GM21515 (cell line): ENCODE measurements around the gene SPSB3.
"Not testable (repeated sequence)": the region's sequence is repeated elsewhere in the genome, so short reads cannot be mapped to it uniquely, and the experiment has no call there.

Experiments
- ATAC-seq: cut with Tn5 transposase; IDR thresholded peaks from one replicate; pipeline ENCODE4 v1.9.1; 2021; ENCODE audit not compliant: unreplicated experiment

The SPSB3 gene

DNA sequence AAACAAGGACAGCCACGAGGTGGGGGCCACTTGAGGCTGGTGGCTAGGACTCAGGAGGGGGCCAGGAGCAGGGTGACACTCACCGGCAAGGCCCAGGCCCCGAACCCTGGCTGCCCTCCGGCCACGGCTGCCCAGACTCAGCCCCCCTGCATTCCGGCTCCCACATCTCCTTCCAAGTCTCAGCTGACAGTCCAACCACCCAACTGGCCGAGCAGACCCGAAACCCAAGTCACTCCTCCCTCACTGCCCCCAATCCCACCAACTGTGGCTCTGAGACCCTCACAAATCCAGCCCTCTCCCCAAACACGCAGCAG is 34.9 kb upstream of the SPSB3 start:
- no peak for ATAC-seq

DNA sequence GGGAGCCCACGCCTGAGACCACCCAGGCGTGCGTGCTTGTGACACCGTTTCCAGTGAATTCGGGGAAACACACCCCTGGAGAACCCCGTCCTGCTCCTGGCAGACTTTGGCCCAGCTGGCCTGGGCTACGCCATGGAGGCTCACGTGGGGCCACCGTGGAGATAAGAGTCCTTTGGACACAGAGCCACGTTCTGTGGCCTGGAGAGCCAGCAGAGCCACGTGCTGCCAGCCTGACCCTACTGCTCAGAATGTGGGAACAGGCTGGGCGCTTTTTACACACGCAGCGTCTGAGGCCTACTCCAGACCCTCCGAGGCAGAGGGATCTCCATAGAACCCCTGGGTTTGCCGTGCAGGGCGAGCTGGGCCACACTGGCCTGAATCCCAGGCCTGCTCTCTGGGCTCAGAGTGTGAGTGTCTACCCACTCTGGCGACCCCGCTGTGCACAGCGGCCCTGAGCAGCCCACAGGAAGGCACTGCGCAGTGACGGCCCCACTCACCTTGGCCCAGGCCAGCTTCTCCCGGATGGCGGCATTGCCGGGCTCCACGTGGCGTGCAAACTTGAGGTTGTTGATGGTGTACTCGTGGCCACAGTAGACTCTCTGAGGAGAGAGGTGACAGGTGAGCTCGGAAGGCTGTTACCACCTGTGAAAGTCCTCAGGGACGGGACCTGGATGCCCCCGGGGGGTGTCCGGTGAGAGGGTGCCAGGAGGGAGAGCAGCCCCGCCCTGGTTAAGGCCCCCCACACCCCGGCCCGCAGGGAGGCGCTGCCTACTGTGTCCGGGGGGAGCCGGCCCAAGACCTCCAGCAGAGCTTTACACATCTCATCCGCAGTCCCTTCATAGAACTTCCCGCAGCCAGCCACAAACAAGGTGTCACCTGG is 34.3 kb upstream of the SPSB3 start:
- no peak for ATAC-seq

DNA sequence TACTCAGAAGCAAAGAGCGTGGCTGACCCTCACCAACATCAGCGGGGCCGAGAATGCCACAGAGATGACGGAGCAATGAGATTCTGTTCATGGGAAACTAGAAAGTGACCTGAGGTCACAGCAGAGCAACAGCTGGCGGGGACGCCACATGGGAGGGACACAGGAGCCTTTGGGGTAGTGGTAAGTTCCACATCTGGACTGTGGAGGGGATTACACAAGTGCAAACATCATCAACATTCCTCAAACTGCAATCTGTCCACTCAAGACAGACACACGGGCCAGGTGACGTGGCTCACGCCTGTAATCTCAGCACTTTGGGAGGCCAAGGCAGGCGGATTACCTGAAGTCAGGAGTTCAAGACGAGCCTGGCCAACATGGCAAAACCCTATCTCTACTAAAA is 33.1 kb upstream of the SPSB3 start:
- ATAC-seq = no peak

DNA sequence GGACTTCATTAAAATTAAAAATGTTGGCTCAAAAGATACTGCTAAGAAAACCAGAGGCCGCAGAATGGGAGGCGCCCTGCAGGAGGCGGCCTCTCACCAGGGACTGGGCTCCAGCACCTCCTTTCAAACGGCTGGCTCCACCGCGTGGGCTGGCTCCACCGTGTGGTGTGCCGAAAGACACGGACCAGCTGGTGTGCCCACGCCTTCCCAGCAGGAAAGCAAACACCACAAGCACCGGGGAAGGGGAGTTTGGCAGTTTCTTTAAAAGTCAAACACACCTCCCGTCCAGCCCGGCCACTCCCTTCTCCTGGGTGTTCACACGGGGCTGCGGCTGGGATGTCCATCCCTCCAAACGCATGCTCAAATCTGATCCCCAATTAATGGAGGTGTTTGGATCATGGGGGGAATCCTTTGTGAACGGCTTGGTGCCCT is 30.4 kb upstream of the SPSB3 start:
- no peak for ATAC-seq

DNA sequence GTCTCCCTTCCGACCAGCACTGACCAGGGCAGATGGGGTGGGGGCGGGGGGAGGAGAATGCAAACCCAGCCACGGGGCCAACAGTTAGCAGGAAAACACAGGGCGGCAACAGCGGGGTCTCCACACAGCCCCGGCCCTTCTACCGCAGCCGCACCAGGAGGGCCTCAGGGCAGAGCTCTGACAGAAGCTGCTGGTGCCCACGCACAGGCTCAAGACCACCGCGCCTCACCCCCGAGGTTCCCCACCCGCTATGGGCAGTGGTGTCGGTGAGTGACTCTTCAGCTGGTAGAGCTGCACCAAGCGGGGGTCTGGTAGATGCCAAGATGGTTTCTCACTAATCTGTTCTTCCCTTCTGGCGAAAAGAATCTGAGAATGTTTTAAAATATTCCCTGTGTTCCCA is 28.2 kb upstream of the SPSB3 start:
- ATAC-seq = no peak

DNA sequence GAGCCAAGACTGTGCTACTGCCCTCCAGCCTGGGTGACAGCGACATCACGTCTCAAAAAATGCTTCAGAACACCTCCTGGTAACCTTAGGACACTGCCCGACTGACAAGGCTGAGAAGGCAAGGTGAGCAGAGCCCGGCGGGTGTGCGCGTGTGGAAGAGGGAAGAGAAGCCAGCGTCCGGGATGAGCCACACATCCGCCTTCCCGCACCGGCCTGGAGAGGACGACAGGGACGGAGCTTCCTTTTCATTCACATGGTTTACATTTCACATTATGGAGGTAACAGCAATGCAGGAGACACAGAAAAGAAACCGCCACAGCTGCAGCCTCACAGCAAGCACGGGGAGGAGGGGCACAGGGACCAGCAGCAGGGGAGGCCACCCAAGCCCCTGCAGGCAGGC is 27.7 kb upstream of the SPSB3 start:
- ATAC-seq = no peak

DNA sequence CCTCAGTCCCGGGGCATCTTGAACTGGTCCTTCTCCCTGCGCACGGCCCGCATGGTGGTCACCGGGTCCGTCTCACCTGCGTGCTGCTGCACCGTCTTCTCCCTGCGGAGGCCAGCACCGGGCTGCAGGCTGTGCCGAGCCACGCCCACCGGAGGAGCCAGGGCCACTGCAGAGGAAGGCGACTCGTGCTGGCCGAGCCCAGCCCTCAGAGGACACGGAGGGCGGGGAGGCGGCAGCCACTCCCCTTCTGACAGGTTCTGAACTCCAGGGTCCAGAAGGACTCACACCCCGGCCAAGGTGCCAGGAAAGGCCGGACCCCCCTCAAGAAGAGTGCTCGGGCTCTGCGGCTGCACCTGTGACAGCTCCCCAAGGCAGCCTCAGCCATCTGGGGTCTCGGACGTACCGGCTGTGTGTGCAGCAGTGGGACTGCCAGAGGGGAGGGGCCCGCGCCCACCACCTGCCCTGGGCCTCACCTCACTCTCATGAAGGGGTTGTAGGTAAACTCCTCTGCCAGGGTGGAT is 27.0 kb upstream of the SPSB3 start:
- ATAC-seq = no peak

DNA sequence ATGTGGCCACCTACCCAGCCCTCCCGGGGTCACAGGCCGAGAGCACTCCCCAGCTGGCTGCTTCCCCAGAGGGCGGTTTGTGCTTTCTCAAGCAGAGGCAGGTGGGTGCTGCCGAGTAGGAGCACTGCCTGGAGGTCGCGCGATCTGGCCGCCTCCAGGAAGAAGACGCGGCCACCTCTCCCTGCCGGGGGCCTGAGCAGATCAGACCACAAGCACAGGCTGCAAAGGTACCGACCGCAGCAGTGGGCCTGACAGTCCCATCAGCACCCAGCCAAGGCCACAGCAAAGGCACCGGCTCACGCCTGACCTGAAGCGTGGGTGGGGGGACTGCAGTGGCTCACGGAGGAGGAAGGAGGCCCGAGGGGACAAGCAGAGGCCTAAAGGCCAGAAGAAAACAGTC is 26.3 kb upstream of the SPSB3 start:
- ATAC-seq = no peak

DNA sequence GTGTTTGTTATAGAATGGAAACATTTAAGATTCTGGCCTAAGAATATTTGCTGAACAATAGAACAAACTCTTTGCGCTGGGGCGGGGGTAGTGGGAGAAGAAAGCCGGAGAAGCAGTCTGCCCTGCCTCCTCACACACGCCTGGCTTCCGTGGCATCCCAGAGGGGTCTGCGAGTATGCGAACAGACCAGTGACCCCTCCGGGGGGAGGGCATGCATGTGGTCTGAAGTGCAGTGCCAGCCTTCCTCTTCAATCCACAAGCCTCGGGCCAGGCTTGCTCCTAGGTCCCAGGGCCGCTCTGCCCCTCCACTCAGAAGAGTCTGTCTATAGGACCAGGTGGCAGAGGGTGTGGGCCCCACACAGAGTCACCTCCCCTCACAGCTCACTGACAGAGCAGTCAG is 25.3 kb upstream of the SPSB3 start:
- ATAC-seq = no peak

DNA sequence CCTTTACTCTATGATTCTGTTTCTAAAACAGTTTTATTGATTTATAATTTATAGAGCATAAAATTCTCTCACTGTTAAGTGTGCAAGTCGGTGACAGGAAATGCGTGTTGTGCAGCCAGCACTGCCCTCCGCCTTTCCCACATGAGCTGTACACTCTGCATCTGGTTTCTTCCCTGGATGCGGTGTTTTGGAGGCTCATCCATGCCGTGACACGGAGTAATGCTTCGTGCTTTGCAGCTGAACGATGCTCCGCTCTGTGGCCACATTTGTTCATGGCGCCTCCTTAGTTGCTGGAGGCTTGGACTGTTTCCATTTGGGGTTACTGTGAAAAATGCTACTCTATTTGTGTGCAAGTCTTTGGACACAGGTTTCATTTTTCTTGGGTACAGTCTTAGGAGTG is 18.3 kb upstream of the SPSB3 start:
- ATAC-seq = no peak

DNA sequence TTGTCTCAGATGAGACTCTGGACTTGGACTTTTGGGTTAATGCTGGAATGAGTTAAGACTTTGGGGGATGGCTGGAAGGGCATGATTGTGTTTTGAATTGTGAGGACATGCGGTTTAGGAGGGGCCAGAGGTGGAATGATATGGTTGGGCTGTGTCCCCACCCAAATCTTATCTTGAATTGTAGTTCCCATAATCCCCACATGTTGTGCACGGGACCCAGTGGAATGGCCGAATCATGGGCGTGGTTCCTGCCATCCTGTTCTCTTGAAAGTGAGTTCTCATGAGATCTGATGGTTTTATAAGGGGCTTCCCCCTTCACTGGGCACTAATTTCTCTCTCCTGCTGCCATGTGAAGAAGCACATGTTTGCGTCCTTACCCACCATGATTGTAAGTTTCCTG is 16.9 kb upstream of the SPSB3 start:
- ATAC-seq = not testable (repeated sequence)

DNA sequence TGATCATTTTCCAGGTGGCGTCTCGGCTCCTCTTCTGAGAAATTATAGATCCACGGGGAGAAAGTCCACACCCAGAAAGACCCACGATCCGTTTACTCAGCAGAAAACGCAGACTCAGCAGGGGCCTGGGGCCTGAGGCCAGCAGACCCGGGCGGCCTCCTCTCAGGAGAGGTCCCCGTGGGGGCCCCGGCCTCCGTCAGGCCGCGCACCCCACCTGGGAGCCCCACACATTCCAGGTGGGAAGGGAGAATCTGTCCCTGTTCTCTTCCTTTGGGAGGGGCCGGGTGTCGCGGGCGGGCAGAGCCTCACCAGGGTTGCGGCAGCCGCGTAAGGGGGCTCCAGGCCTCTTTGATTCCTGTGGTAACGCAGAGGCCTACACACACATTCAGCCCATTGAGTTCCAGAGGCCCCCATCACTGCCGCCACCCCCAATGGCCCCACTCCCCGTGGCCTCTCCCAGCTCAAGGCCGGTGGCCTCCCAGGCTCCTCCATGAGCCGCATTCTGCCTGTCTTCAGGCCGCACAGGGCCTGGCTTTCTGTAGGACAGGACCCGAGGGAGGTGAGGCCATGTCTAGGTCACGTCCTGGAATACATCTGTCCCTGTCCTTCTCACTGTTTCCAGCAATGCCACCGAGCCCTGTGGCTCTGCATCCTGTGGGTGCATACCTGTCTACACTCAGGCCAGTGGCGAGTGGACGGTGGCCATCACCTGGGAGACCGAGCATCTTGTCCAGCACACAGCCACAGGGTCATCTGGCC is 12.7 kb upstream of the SPSB3 start:
- no peak for ATAC-seq

DNA sequence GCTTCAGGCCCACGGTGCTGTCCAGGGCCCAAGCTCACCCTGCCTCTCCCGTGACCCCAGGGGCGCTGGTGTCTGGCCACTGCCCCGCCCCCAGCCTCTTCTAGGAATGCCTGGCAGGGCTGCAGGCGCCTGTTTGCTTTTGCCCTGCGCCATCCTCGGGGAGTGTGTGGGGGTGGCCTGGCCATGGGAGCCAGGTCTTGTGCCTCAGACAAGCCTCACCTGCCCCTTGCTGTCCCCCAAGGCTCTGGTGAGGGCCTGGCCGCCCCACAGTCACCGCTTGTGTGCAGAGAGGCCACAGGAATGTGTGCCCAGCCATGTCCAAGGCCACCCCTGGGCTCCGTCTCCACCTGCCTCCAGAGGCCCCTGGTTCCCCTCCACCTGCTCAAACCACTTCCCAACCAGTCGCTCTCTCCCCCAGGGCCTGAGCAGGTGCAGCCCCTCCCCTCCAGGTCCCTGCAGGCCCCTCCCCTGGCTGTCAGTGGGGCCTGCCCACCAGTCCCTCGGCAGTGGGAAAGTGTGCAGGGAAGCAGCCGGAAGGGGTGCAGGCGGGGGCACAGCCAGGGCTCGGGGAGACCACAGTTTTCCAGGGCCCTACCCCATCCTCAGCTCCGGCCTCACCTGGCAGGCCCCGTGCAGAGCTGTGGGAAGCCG is 12.0 kb upstream of the SPSB3 start:
- ATAC-seq = no peak

DNA sequence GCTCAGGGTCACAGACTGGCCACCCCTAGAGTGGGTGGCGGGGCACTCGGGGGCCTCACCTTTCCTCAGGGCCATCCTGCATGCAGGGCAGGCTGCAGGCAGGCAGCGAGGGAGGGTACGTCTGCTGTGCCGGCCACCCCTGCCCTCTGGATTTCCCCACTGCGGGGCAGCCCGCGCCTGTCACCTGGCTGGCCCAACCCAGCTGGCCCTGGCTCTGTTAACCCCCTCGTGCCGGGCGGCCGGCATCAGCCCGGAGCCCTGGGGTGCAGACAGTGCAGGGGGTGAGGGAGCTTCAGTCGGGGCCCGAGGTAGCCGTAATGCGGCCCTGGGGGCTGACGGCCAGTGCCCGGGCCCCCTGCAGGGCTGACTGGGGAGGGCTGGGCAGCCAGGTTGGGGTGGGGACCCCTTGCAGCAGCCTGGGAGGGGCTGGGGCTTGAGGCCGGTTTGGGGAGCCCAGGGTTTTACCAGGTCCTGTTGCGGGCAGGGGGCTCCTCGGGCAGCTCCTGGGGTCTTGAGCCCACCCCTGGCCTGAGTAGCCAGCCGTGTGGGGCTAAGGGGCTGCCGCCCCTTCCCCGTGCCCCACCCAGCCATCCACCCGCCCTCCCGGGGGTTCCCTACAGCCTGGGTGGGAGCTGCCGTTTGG is 11.3 kb upstream of the SPSB3 start, which contains the start of gene IGFALS:
TSS of gene IGFALS (minus strand) at position 128 of the 643 bp plus-strand sequence. CDS start at position 75, 53 bp downstream.
- ATAC-seq = no peak

DNA sequence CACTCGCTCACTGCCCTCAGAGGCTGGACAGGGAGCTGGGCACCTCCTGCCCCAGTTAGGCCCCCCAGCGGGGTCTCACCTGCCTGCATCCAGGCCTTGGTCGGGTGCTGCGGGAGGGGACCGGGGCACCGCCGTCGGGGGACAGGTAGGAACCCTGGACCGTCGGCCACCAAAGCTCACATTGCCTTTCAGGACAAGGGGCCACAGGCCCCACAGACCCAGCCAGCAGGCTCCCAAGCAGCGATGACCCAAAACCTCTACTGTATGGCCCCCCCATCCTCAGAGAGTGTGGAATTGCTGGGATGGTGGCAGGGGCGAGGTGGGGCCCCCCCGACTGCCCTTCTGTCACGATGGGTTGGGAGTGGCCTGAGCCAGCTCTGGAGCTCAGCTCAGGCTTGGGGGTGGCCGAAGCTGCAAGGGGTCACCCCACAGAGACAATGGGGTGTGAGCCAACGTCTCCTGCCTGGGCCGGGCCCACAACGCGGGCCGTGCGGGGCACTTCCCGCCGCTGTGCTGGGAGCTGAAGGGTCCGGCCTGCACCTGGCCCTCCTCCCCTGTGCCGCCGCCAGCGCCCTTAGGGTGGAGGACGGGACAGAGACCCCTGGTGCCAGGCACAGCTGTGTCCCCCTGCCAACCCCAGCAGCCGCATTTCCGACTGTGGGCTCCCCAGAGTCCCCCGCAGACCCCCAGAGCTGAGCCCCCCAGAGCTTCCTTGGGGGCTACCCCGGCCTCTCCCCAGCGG is 10.6 kb upstream of the SPSB3 start:
- no peak for ATAC-seq

DNA sequence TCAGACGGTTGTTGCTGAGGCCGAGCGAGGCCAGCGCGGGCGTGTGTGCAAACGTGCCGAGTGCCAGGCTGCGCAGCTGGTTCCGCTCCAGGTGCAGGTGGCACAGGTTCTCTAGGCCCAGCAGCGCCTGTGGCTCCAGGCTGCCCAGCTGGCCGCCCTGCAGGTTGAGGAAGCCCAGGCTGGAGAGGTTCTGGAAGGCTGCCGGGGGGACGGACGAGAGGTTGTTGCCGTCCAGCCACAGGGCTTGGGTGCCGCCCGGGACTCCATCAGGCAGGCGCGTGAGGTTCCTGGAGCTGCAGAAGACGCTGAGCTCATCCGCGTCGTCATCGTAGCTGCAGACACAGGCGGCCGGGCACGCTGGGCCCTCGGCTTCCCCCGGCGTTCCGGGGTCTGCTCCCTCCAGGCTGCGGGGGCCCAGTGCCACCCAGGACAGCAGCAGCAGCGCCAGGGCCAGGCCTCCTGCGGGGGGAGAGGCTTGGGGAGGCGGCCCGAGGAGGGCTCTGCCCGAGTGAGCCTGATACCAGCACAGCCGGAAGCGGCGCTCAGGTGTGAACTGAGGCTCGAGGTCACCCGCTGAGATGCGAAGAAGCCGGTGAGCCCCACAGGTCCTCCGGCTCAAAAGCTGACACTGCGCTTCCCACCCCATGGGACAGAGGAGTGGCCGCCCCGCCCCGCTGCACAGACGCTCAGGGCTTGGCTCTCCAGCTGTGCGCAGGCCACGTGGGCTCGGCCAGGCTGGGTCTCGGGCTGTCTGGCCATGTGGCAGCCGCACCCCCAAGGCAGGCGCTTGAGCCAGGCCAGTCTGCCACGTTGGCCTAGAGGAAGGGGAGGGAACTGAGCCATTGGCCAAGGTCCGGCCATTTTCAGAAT is 9.8 kb upstream of the SPSB3 start:
- no peak for ATAC-seq

DNA sequence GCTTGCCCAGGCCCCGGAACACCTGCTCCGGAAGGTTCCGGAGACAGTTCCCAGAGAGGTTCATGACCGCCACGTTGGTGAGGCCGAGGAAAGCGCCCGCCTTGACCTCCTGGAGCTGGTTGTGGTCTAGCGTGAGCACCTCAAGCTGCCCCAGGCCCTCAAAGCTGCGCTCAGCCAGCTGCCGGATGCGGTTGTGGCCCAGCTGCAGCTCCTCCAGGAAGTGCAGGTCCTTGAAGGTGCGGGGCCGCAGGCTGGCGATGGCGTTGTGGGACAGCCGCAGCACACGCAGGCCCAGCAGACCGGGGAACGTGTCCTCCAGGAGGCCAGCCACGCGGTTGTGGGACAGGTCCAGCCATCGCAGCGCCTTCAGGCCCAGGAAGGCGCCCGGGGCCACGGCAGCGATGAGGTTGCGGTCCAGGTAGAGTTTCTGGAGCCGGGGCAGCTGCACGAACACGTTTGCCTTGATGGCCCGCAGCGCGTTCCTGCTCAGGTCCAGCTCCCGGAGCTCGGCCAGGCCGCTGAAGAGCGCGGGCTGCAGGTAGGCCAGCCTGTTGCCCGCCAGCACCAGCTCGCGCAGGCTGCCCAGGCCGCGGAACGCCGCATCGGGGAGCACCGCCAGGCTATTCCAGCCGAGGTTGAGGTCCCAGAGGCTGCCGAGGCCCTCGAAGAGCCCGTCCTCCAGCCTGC is 9.0 kb upstream of the SPSB3 start:
- no peak for ATAC-seq

DNA sequence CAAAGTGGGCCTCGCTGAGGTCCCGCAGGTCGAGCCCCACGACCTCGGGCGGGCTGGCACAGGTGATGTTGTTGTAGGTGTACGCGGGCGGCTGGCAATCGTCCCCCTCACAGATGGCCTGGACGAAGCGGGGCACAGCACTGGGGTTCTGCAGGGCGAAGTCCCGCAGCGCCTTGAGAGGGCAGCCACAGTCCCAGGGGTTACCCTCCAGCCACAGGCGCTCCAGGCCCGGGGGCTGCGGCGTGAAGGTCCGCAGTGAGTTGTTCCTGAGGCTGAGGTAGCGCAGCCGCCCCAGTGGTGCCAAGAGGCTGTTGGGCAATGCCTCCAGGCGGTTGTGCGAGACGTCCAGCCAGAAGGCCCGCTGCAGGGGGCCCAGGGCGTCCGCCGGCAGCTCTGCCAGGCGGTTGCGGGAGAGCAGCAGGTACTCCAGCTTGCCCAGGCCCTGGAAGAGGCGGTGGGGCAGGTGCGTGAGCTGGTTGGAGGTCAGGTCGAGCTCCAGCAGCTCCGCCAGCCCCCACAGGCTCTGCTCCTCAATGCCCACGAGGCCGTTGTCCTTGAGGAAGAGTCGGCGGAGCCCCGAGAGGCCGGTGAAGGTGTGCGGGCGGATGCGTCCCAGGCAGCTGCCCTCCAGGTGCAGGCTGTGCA is 8.4 kb upstream of the SPSB3 start:
- no peak for ATAC-seq

DNA sequence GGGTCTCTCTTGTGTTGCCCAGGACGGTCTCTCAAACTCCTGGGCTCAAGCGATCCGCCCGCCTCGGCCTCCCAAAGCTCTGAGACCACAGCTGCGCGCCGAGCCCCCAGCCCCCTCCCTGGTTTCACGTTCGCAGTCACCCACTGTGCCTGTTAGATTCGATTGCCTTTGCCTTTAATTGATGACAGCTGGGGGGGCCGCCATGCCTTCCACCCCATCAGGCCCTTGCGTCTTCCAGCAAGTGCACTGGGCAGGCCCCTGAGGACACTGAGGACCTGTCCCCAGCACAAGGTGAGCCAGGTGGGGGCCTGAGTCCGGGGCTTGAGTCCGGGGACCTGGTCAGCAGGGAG is 7.9 kb upstream of the SPSB3 start:
- no peak for ATAC-seq
